Activated naive CD8-positive, alpha-beta T cell treated with anti-CD3 and anti-CD28 coated beads, Interleukin-2, amount 10 ng/mL, durations not matched to agents 7 days and 5 days (primary cell): ENCODE results near the gene SLC39A11. TPM values are rescaled to one million over a fixed set of nuclear protein-coding genes. Genes with fewer than 3 reads are reported as not detected.
"Not testable (repeated sequence)": the region's sequence is repeated elsewhere in the genome, so short reads cannot be mapped to it uniquely, and the experiment has no call there.

Source experiments
- ATAC-seq: fragments of 150-1000 bp; cut with Tn5 transposase; one replicate; pipeline ENCODE4 v1.10.0; 2021; ENCODE audit warnings: low read depth, moderate library complexity
- POLR2A ChIA-PET: fragments of 350-600 bp; sonication (Branson Sonifier 250); formaldehyde crosslinking; loops from one replicate; lab custom pipeline; 2021; ENCODE audit warnings: antibody characterized with exemption; lab: Charles Lee
- DNase-seq: peaks from one replicate; pipeline ENCODE4 v3.0.0; 2021
- H3K27ac Mint-ChIP-seq: one replicate; pipeline ENCODE4 v1.8.0; 2022; ENCODE audit warnings: mild to moderate bottlenecking, mixed read lengths
- H3K27me3 Mint-ChIP-seq: one replicate; pipeline ENCODE4 v1.8.0; 2022; ENCODE audit warnings: mild to moderate bottlenecking, moderate library complexity, mixed read lengths
- H3K36me3 Mint-ChIP-seq: one replicate; pipeline ENCODE4 v1.8.0; 2021; ENCODE audit warnings: mild to moderate bottlenecking, mixed read lengths
- H3K4me1 Mint-ChIP-seq: one replicate; pipeline ENCODE4 v1.8.0; 2021; ENCODE audit warnings: mixed read lengths
- H3K4me3 Mint-ChIP-seq: one replicate; pipeline ENCODE4 v1.8.0; 2022; ENCODE audit warnings: mild to moderate bottlenecking, moderate library complexity, mixed read lengths
- H3K9me3 Mint-ChIP-seq: one replicate; pipeline ENCODE4 v1.8.0; 2021; ENCODE audit warnings: mixed read lengths
- total RNA-seq, 2 experiments: library from RNA; stranded (reverse); gene quantifications; one replicate each; pipeline ENCODE4 v1.2.3, GENCODE V29; 2021

SLC39A11 gene
- total RNA-seq, 2 experiments from 2014 or later = 18.2 to 18.8 TPM

GRCh38 chr17:72938482-72938881, 154.0 kb downstream of the SLC39A11 start:
- POLR2A ChIA-PET = no interaction called here
- H3K9me3 Mint-ChIP-seq = no peaks in the 10 kb centered on the region
- ATAC-seq = no peak
- H3K4me1 Mint-ChIP-seq = no peaks in the 10 kb centered on the region
- DNase-seq = no peak
- H3K27ac Mint-ChIP-seq = no peak overlapping the region
- peaks cover 2% of the 10 kb centered on the region for H3K36me3 Mint-ChIP-seq
- no peak overlapping the region for H3K4me3 Mint-ChIP-seq
- H3K27me3 Mint-ChIP-seq = no peaks in the 10 kb centered on the region

GRCh38 chr17:72937707-72938106, 154.8 kb downstream of the SLC39A11 start:
- Mint-ChIP-seq H3K9me3 (no peaks in the 10 kb centered on the region), H3K27me3 (no peaks in the 10 kb centered on the region), H3K4me1 (no peaks in the 10 kb centered on the region), H3K36me3 (no peaks in the 10 kb centered on the region), H3K4me3 (no peak overlapping the region), H3K27ac (no peak overlapping the region)
- ATAC-seq (no peak), DNase-seq (no peak)
- POLR2A ChIA-PET = no interaction called here

- H3K4me1 Mint-ChIP-seq, H3K27ac Mint-ChIP-seq, DNase-seq, H3K9me3 Mint-ChIP-seq, POLR2A ChIA-PET, H3K27me3 Mint-ChIP-seq, H3K36me3 Mint-ChIP-seq, ATAC-seq, H3K4me3 Mint-ChIP-seq: not testable (repeated sequence)
Measured at GRCh38 chr17:72937254-72937653, 155.2 kb downstream of the SLC39A11 start.

- POLR2A ChIA-PET = no interaction called here
- ATAC-seq (no peak), DNase-seq (no peak)
- no peak overlapping the region for H3K27ac Mint-ChIP-seq
- no peaks in the 10 kb centered on the region for H3K36me3 Mint-ChIP-seq
- no peaks in the 10 kb centered on the region for H3K9me3 Mint-ChIP-seq
- no peaks in the 10 kb centered on the region for H3K27me3 Mint-ChIP-seq
- H3K4me3 Mint-ChIP-seq = no peak overlapping the region
- peaks cover 11% of the 10 kb centered on the region for H3K4me1 Mint-ChIP-seq
Measured at GRCh38 chr17:72935984-72936383, 156.5 kb downstream of the SLC39A11 start.

- ATAC-seq (no peak), DNase-seq (no peak)
- H3K36me3 Mint-ChIP-seq = no peaks in the 10 kb centered on the region
- H3K9me3 Mint-ChIP-seq = no peaks in the 10 kb centered on the region
- no peak overlapping the region for H3K27ac Mint-ChIP-seq
- no peaks in the 10 kb centered on the region for H3K27me3 Mint-ChIP-seq
- POLR2A ChIA-PET = no interaction called here
- H3K4me1 Mint-ChIP-seq = peaks cover 14% of the 10 kb centered on the region
- no peak overlapping the region for H3K4me3 Mint-ChIP-seq
Measured at GRCh38 chr17:72934927-72935326, 157.6 kb downstream of the SLC39A11 start.

- POLR2A ChIA-PET = no interaction called here
- peak overlapping the region; percentile 57 for H3K27ac Mint-ChIP-seq
- ATAC-seq (no peak), DNase-seq (no peak)
- peaks cover 14% of the 10 kb centered on the region for H3K4me1 Mint-ChIP-seq
- H3K9me3 Mint-ChIP-seq = no peaks in the 10 kb centered on the region
- no peaks in the 10 kb centered on the region for H3K36me3 Mint-ChIP-seq
- no peak overlapping the region for H3K4me3 Mint-ChIP-seq
- H3K27me3 Mint-ChIP-seq = no peaks in the 10 kb centered on the region
Measured at GRCh38 chr17:72931635-72932034, 160.9 kb downstream of the SLC39A11 start.

GRCh38 chr17:72931163-72931562, 161.3 kb downstream of the SLC39A11 start:
- DNase-seq (no peak), ATAC-seq (peak; percentile 85)
- Mint-ChIP-seq H3K4me3 (peak overlapping the region; percentile 28), H3K36me3 (no peaks in the 10 kb centered on the region), H3K4me1 (peaks cover 14% of the 10 kb centered on the region), H3K27ac (no peak overlapping the region), H3K9me3 (no peaks in the 10 kb centered on the region), H3K27me3 (no peaks in the 10 kb centered on the region)
- POLR2A ChIA-PET = no interaction called here

- Mint-ChIP-seq H3K4me3 (no peak overlapping the region), H3K9me3 (no peaks in the 10 kb centered on the region), H3K4me1 (peaks cover 14% of the 10 kb centered on the region), H3K27ac (no peak overlapping the region), H3K27me3 (no peaks in the 10 kb centered on the region), H3K36me3 (no peaks in the 10 kb centered on the region)
- POLR2A ChIA-PET = no interaction called here
- no peak for ATAC-seq
- no peak for DNase-seq
Measured at GRCh38 chr17:72930031-72930430, 162.5 kb downstream of the SLC39A11 start.

GRCh38 chr17:72928454-72929136, 163.9 kb downstream of the SLC39A11 start:
- ATAC-seq (no peak), DNase-seq (no peak)
- peaks cover 14% of the 10 kb centered on the region for H3K4me1 Mint-ChIP-seq
- no peak overlapping the region for H3K4me3 Mint-ChIP-seq
- no peaks in the 10 kb centered on the region for H3K36me3 Mint-ChIP-seq
- no peaks in the 10 kb centered on the region for H3K9me3 Mint-ChIP-seq
- POLR2A ChIA-PET = no interaction called here
- H3K27me3 Mint-ChIP-seq = no peaks in the 10 kb centered on the region
- peak overlapping the region; percentile 28 for H3K27ac Mint-ChIP-seq

- Mint-ChIP-seq H3K4me3 (no peak overlapping the region), H3K27me3 (no peaks in the 10 kb centered on the region), H3K4me1 (peaks cover 14% of the 10 kb centered on the region), H3K27ac (no peak overlapping the region), H3K9me3 (no peaks in the 10 kb centered on the region), H3K36me3 (peaks cover 1% of the 10 kb centered on the region)
- no peak for ATAC-seq
- POLR2A ChIA-PET = no interaction called here
- no peak for DNase-seq
Measured at GRCh38 chr17:72927760-72928159, 164.7 kb downstream of the SLC39A11 start.

- ATAC-seq (no peak), DNase-seq (no peak)
- H3K4me1 Mint-ChIP-seq = peaks cover 14% of the 10 kb centered on the region
- H3K36me3 Mint-ChIP-seq = peaks cover 1% of the 10 kb centered on the region
- no peaks in the 10 kb centered on the region for H3K9me3 Mint-ChIP-seq
- POLR2A ChIA-PET = no interaction called here
- H3K27ac Mint-ChIP-seq = no peak overlapping the region
- no peaks in the 10 kb centered on the region for H3K27me3 Mint-ChIP-seq
- no peak overlapping the region for H3K4me3 Mint-ChIP-seq
Measured at GRCh38 chr17:72927146-72927545, 165.3 kb downstream of the SLC39A11 start.

- DNase-seq (no peak), ATAC-seq (no peak)
- POLR2A ChIA-PET = no interaction called here
- H3K27ac Mint-ChIP-seq = no peak overlapping the region
- H3K27me3 Mint-ChIP-seq = no peaks in the 10 kb centered on the region
- H3K4me3 Mint-ChIP-seq = no peak overlapping the region
- H3K4me1 Mint-ChIP-seq = peaks cover 6% of the 10 kb centered on the region
- peaks cover 1% of the 10 kb centered on the region for H3K36me3 Mint-ChIP-seq
- H3K9me3 Mint-ChIP-seq = no peaks in the 10 kb centered on the region
Measured at GRCh38 chr17:72926171-72926570, 166.3 kb downstream of the SLC39A11 start.

- Mint-ChIP-seq H3K4me3 (no peak overlapping the region), H3K27me3 (no peaks in the 10 kb centered on the region), H3K36me3 (peaks cover 3% of the 10 kb centered on the region), H3K27ac (no peak overlapping the region), H3K9me3 (no peaks in the 10 kb centered on the region), H3K4me1 (no peaks in the 10 kb centered on the region)
- ATAC-seq (no peak), DNase-seq (no peak)
- POLR2A ChIA-PET = no interaction called here
Measured at GRCh38 chr17:72924196-72924595, 168.3 kb downstream of the SLC39A11 start.

GRCh38 chr17:72922219-72922618, 170.3 kb downstream of the SLC39A11 start:
- no peaks in the 10 kb centered on the region for H3K27me3 Mint-ChIP-seq
- ATAC-seq = no peak
- H3K27ac Mint-ChIP-seq = no peak overlapping the region
- peaks cover 3% of the 10 kb centered on the region for H3K36me3 Mint-ChIP-seq
- H3K4me1 Mint-ChIP-seq = no peaks in the 10 kb centered on the region
- POLR2A ChIA-PET = no interaction called here
- no peaks in the 10 kb centered on the region for H3K9me3 Mint-ChIP-seq
- DNase-seq = no peak
- no peak overlapping the region for H3K4me3 Mint-ChIP-seq
